Measurements from ENCODE around the gene USP11. TPM values are rescaled to one million over a fixed set of nuclear protein-coding genes. Genes with fewer than 3 reads are reported as not detected.

The USP11 gene
- total and polyA plus RNA-seq, 2 of the 8 experiments (the other 6 are each of a cell fraction or from before 2014, with no cell fraction given): 40.9 to 84.0 TPM

DNA sequence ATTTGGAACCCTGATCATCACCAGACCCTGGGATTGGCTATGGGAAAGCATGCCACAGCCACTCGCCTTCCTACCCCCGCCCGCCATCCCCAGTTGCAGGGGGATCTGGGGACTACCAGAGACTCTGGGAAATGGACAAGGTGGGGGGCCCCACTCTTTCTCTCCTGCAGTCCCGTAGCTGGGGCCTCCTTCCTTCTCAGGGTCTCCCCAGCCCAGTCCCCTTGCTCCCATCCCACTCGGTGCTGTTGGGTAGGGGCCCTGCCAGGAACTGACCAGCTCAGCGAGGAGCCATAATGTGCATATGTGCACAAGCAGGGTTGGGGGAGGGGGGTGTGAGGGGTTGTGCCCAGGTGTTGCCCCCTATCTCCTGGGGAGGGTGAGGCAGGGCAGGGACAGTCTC is 3.4 kb upstream of the USP11 start:
- Histone ChIP-seq H3K36me3 (ENCODE audit: control insufficient read depth in 2 of 4, insufficient read depth in 4 of 4, low read length in 3 of 4) (peaks cover 4 to 42% (median 30%) of the 10 kb centered on the region in 4 experiments; a peak in 7 of 8 replicates), H3K4ac (replicated peaks; ENCODE audit: insufficient read length, low read depth, low read length) (no peak overlapping the region), H2BK120ac (replicated peaks; ENCODE audit: low read depth, low read length) (no peak overlapping the region), H3K4me2 (ENCODE audit: insufficient read depth in 1 of 2, low read depth in 2 of 2, low read length in 2 of 2) (no peak overlapping the region), H3K4me3 (ENCODE audit: extremely low read depth in 1 of 4, insufficient read depth in 2 of 4, low read depth in 3 of 4, low read length in 4 of 4) (no peak overlapping the region), H3K27me3 (replicated peaks in 1 of 4; ENCODE audit: control insufficient read depth in 3 of 4, extremely low read depth in 1 of 4, insufficient read depth in 3 of 4, low read length in 3 of 4) (no peaks in the 10 kb centered on the region), H2BK12ac (ENCODE audit: low read depth, low read length) (no peak overlapping the region), H3K18ac (ENCODE audit: extremely low read depth, low read length) (no peak overlapping the region), H3K9ac (replicated peaks in 1 of 4; ENCODE audit: extremely low read depth in 1 of 4, low read depth in 3 of 4, low read length in 3 of 4) (no peak overlapping the region), H4K8ac (ENCODE audit: extremely low read depth, insufficient read depth, low read length) (no peak overlapping the region), H2AFZ (ENCODE audit: low read length) (no peak overlapping the region), H4K20me1 (replicated peaks in 1 of 2; ENCODE audit: control insufficient read depth in 1 of 2, insufficient read depth in 2 of 2, low read length in 2 of 2) (no peaks in the 10 kb centered on the region), H3K79me2 (ENCODE audit: control insufficient read depth in 1 of 2, insufficient read depth in 2 of 2, low read length in 2 of 2) (peaks cover 0 to 8% of the 10 kb centered on the region in 2 experiments; a peak in 2 of 4 replicates), H3K56ac (replicated peaks; ENCODE audit: insufficient read length, low read depth, low read length) (no peak overlapping the region), H3K79me1 (ENCODE audit: low read depth, low read length) (no peaks in the 10 kb centered on the region), H3K4me1 (replicated peaks in 1 of 4; ENCODE audit: control insufficient read depth in 3 of 4, insufficient read depth in 4 of 4, low read length in 3 of 4) (peaks cover 0 to 7% (median 5%) of the 10 kb centered on the region in 4 experiments; a peak in 4 of 7 replicates), H3K27ac (ENCODE audit: low read depth, low read length) (no peak overlapping the region), H3K23me2 (ENCODE audit: low read depth, low read length) (no peaks in the 10 kb centered on the region), H4K91ac (replicated peaks; ENCODE audit: insufficient read length, low read length) (no peak overlapping the region), H2BK20ac (ENCODE audit: low read length) (no peak overlapping the region), H2AK5ac (ENCODE audit: low read depth, low read length) (no peak overlapping the region), H3K14ac (ENCODE audit: insufficient read length) (no peak overlapping the region), H2BK15ac (ENCODE audit: low read length) (no peak overlapping the region), H3K9me3 (ENCODE audit: insufficient read depth in 2 of 2, low read depth in 1 of 2, low read length in 1 of 2) (no peaks in the 10 kb centered on the region), H3K23ac (ENCODE audit: insufficient read length) (no peak overlapping the region), H4K5ac (ENCODE audit: insufficient read length, low read depth, low read length) (no peak overlapping the region), H2BK5ac (ENCODE audit: low read depth, low read length) (no peak overlapping the region)
- POLR2A ChIA-PET (ENCODE audit: partially characterized antibody): interaction anchor here (1.0 to 1.4 kb wide), 6 partner anchors 11 to 45 kb away, joined by 3 read pairs; partner anchors contain the start of gene CDK16
- CTCF ChIA-PET (ENCODE audit: partially characterized antibody): interaction anchor here (1.0 to 1.1 kb wide), 2 partner anchors 14 to 155 kb away, joined by 3 read pairs; no protein-coding TSS in a partner anchor
- 100% methylated on average over 2 of the region's 6 CpGs; no CpG with 5 or more reads in 1 of the 2 experiments for WGBS, 2 experiments (ENCODE audit: extremely low coverage in 1 of 2, insufficient coverage in 1 of 2, insufficient read length in 1 of 2, insufficient replicate concordance in 2 of 2, low coverage in 1 of 2, low lambda C conversion rate in 2 of 2, missing lambda C conversion rate in 1 of 2)
- DNase-seq (ENCODE audit: low read depth in 1 of 2, low spot score in 2 of 2) (no peak), FAIRE-seq (no peak)

Data from H1 (cell line).